ENCODE data around the gene ZFHX2.
"Not testable (repeated sequence)": the region's sequence is repeated elsewhere in the genome, so short reads cannot be mapped to it uniquely, and the experiment has no call there.

ZFHX2 gene

GRCh38 chr14:23551266-23552028 lies at the start of gene ZFHX2:
Gene ZFHX2 (minus strand): TSS chr14:23551765. CDS start chr14:23535325, 16,440 bp downstream.
- in situ Hi-C loops (cut with HindIII; ENCODE audit: low sequenced_read_pairs) = loop anchor here (5.0 kb wide), 1 partner anchor 64 kb away; no protein-coding TSS in a partner anchor

- in situ Hi-C loops (cut with HindIII; ENCODE audit: low sequenced_read_pairs) = no loop called here
Observed at GRCh38 chr14:23600806-23601205, 49.2 kb upstream of the ZFHX2 start.

GRCh38 chr14:23600322-23600707 lies 48.8 kb upstream of the ZFHX2 start:
- in situ Hi-C loops (cut with HindIII; ENCODE audit: low sequenced_read_pairs) = no loop called here

GRCh38 chr14:23594191-23594590 lies 42.6 kb upstream of the ZFHX2 start:
- in situ Hi-C loops (cut with HindIII; ENCODE audit: low sequenced_read_pairs) = not testable (repeated sequence)

- in situ Hi-C loops (cut with HindIII; ENCODE audit: low sequenced_read_pairs) = no loop called here
Observed at GRCh38 chr14:23590198-23590597, 38.6 kb upstream of the ZFHX2 start.

- in situ Hi-C loops (cut with HindIII; ENCODE audit: low sequenced_read_pairs) = no loop called here
Observed at GRCh38 chr14:23589606-23590005, 38.0 kb upstream of the ZFHX2 start.

- in situ Hi-C loops (cut with HindIII; ENCODE audit: low sequenced_read_pairs) = no loop called here
Observed at GRCh38 chr14:23588884-23589598, 37.5 kb upstream of the ZFHX2 start.

- in situ Hi-C loops (cut with HindIII; ENCODE audit: low sequenced_read_pairs) = not testable (repeated sequence)
Observed at GRCh38 chr14:23584527-23585203, 33.1 kb upstream of the ZFHX2 start.

GRCh38 chr14:23583761-23584526 lies 32.4 kb upstream of the ZFHX2 start:
- in situ Hi-C loops (cut with HindIII; ENCODE audit: low sequenced_read_pairs) = not testable (repeated sequence)

- in situ Hi-C loops (cut with HindIII; ENCODE audit: low sequenced_read_pairs) = no loop called here
Observed at GRCh38 chr14:23582906-23583760, 31.6 kb upstream of the ZFHX2 start.

GRCh38 chr14:23580948-23581281 lies 29.4 kb upstream of the ZFHX2 start:
- in situ Hi-C loops (cut with HindIII; ENCODE audit: low sequenced_read_pairs) = no loop called here

GRCh38 chr14:23580152-23580926 lies 28.8 kb upstream of the ZFHX2 start:
- in situ Hi-C loops (cut with HindIII; ENCODE audit: low sequenced_read_pairs) = no loop called here

- in situ Hi-C loops (cut with HindIII; ENCODE audit: low sequenced_read_pairs) = no loop called here
Observed at GRCh38 chr14:23579739-23580138, 28.2 kb upstream of the ZFHX2 start.

- in situ Hi-C loops (cut with HindIII; ENCODE audit: low sequenced_read_pairs) = no loop called here
Observed at GRCh38 chr14:23579311-23579630, 27.7 kb upstream of the ZFHX2 start.

- in situ Hi-C loops (cut with HindIII; ENCODE audit: low sequenced_read_pairs) = no loop called here
Observed at GRCh38 chr14:23578560-23579310, 27.2 kb upstream of the ZFHX2 start, which contains the start of gene JPH4. Gene JPH4 (minus strand): TSS chr14:23578790. CDS start chr14:23577453, 1,337 bp downstream.

- in situ Hi-C loops (cut with HindIII; ENCODE audit: low sequenced_read_pairs) = no loop called here
Observed at GRCh38 chr14:23577710-23578392, 26.3 kb upstream of the ZFHX2 start.

GRCh38 chr14:23577004-23577681 lies 25.6 kb upstream of the ZFHX2 start:
- in situ Hi-C loops (cut with HindIII; ENCODE audit: low sequenced_read_pairs) = no loop called here

Data from endothelial cell of hepatic sinusoid (primary cell).